ENCODE results near the gene ABLIM3.
A peak's percentile ranks its signal among the peaks of the same experiment; 100 is the strongest.

ABLIM3 gene

GRCh38 chr5:149134778-149135500 is 6.4 kb upstream of the ABLIM3 start:
- no peaks in the 10 kb centered on the region for H3K4me1 ChIP-seq (ENCODE audit: control insufficient read depth, insufficient read depth, low read length)
- no peaks in the 10 kb centered on the region for H3K36me3 ChIP-seq (ENCODE audit: control insufficient read depth, insufficient read depth, low read length)
- H3K9me3 ChIP-seq (ENCODE audit: control insufficient read depth, insufficient read depth, low read length): no peaks in the 10 kb centered on the region
- H3K4me3 ChIP-seq (ENCODE audit: low read depth, low read length): no peak overlapping the region
- no peak overlapping the region for H3K9ac ChIP-seq (ENCODE audit: low read depth, low read length)
- H3K27me3 ChIP-seq (ENCODE audit: control insufficient read depth, insufficient read depth, low read length): no peaks in the 10 kb centered on the region

- Histone ChIP-seq H3K36me3 (ENCODE audit: control insufficient read depth, insufficient read depth, low read length) (no peaks in the 10 kb centered on the region), H3K9ac (ENCODE audit: low read depth, low read length) (no peak overlapping the region), H3K4me3 (ENCODE audit: low read depth, low read length) (no peak overlapping the region), H3K4me1 (ENCODE audit: control insufficient read depth, insufficient read depth, low read length) (no peaks in the 10 kb centered on the region), H3K27me3 (ENCODE audit: control insufficient read depth, insufficient read depth, low read length) (peaks cover 4% of the 10 kb centered on the region), H3K9me3 (ENCODE audit: control insufficient read depth, insufficient read depth, low read length) (no peaks in the 10 kb centered on the region)
Observed at GRCh38 chr5:149135536-149136201, 5.6 kb upstream of the ABLIM3 start.

- no peaks in the 10 kb centered on the region for H3K36me3 ChIP-seq (ENCODE audit: control insufficient read depth, insufficient read depth, low read length)
- H3K4me1 ChIP-seq (ENCODE audit: control insufficient read depth, insufficient read depth, low read length): no peaks in the 10 kb centered on the region
- H3K4me3 ChIP-seq (ENCODE audit: low read depth, low read length): no peak overlapping the region
- no peaks in the 10 kb centered on the region for H3K9me3 ChIP-seq (ENCODE audit: control insufficient read depth, insufficient read depth, low read length)
- H3K27me3 ChIP-seq (ENCODE audit: control insufficient read depth, insufficient read depth, low read length): peaks cover 21% of the 10 kb centered on the region
- H3K9ac ChIP-seq (ENCODE audit: low read depth, low read length): no peak overlapping the region
Observed at GRCh38 chr5:149138182-149138923, 2.9 kb upstream of the ABLIM3 start.

GRCh38 chr5:149140197-149141002 is 893 bp upstream of the ABLIM3 start:
- Histone ChIP-seq H3K4me3 (ENCODE audit: low read depth, low read length) (no peak overlapping the region), H3K9ac (ENCODE audit: low read depth, low read length) (no peak overlapping the region), H3K4me1 (ENCODE audit: control insufficient read depth, insufficient read depth, low read length) (no peaks in the 10 kb centered on the region), H3K9me3 (ENCODE audit: control insufficient read depth, insufficient read depth, low read length) (no peaks in the 10 kb centered on the region), H3K27me3 (ENCODE audit: control insufficient read depth, insufficient read depth, low read length) (peaks cover 21% of the 10 kb centered on the region), H3K36me3 (ENCODE audit: control insufficient read depth, insufficient read depth, low read length) (no peaks in the 10 kb centered on the region)

- H3K27me3 ChIP-seq (ENCODE audit: control insufficient read depth, insufficient read depth, low read length): peaks cover 21% of the 10 kb centered on the region
- H3K9ac ChIP-seq (ENCODE audit: low read depth, low read length): no peak overlapping the region
Observed at GRCh38 chr5:149141957-149142851, 911 bp downstream of the ABLIM3 start.

GRCh38 chr5:149143470-149143869 is 2.2 kb downstream of the ABLIM3 start:
- H3K9me3 ChIP-seq (ENCODE audit: control insufficient read depth, insufficient read depth, low read length): no peaks in the 10 kb centered on the region
- H3K4me1 ChIP-seq (ENCODE audit: control insufficient read depth, insufficient read depth, low read length): no peaks in the 10 kb centered on the region
- no peak overlapping the region for H3K4me3 ChIP-seq (ENCODE audit: low read depth, low read length)
- H3K27me3 ChIP-seq (ENCODE audit: control insufficient read depth, insufficient read depth, low read length): peaks cover 21% of the 10 kb centered on the region
- no peak overlapping the region for H3K9ac ChIP-seq (ENCODE audit: low read depth, low read length)
- no peaks in the 10 kb centered on the region for H3K36me3 ChIP-seq (ENCODE audit: control insufficient read depth, insufficient read depth, low read length)

More at GRCh38 chr5:149141957-149142851, 911 bp downstream of the ABLIM3 start:
- no peaks in the 10 kb centered on the region for H3K4me1 ChIP-seq (ENCODE audit: control insufficient read depth, insufficient read depth, low read length)
- no peaks in the 10 kb centered on the region for H3K36me3 ChIP-seq (ENCODE audit: control insufficient read depth, insufficient read depth, low read length)
- H3K9me3 ChIP-seq (ENCODE audit: control insufficient read depth, insufficient read depth, low read length): no peaks in the 10 kb centered on the region
- H3K4me3 ChIP-seq (ENCODE audit: low read depth, low read length): peak overlapping the region; percentile 66

- no peak overlapping the region for H3K9ac ChIP-seq (ENCODE audit: low read depth, low read length)
- H3K36me3 ChIP-seq (ENCODE audit: control insufficient read depth, insufficient read depth, low read length): no peaks in the 10 kb centered on the region
- H3K4me1 ChIP-seq (ENCODE audit: control insufficient read depth, insufficient read depth, low read length): no peaks in the 10 kb centered on the region
- H3K9me3 ChIP-seq (ENCODE audit: control insufficient read depth, insufficient read depth, low read length): no peaks in the 10 kb centered on the region
- no peak overlapping the region for H3K4me3 ChIP-seq (ENCODE audit: low read depth, low read length)
- peaks cover 21% of the 10 kb centered on the region for H3K27me3 ChIP-seq (ENCODE audit: control insufficient read depth, insufficient read depth, low read length)
Observed at GRCh38 chr5:149144637-149145036, 3.3 kb downstream of the ABLIM3 start.

GRCh38 chr5:149145138-149145537 is 3.8 kb downstream of the ABLIM3 start:
- Histone ChIP-seq H3K9me3 (ENCODE audit: control insufficient read depth, insufficient read depth, low read length) (no peaks in the 10 kb centered on the region), H3K4me1 (ENCODE audit: control insufficient read depth, insufficient read depth, low read length) (no peaks in the 10 kb centered on the region), H3K9ac (ENCODE audit: low read depth, low read length) (no peak overlapping the region), H3K4me3 (ENCODE audit: low read depth, low read length) (no peak overlapping the region), H3K36me3 (ENCODE audit: control insufficient read depth, insufficient read depth, low read length) (no peaks in the 10 kb centered on the region), H3K27me3 (ENCODE audit: control insufficient read depth, insufficient read depth, low read length) (peaks cover 20% of the 10 kb centered on the region)

- Histone ChIP-seq H3K4me1 (ENCODE audit: control insufficient read depth, insufficient read depth, low read length) (no peaks in the 10 kb centered on the region), H3K27me3 (ENCODE audit: control insufficient read depth, insufficient read depth, low read length) (peaks cover 2% of the 10 kb centered on the region), H3K9ac (ENCODE audit: low read depth, low read length) (no peak overlapping the region), H3K36me3 (ENCODE audit: control insufficient read depth, insufficient read depth, low read length) (no peaks in the 10 kb centered on the region), H3K4me3 (ENCODE audit: low read depth, low read length) (no peak overlapping the region), H3K9me3 (ENCODE audit: control insufficient read depth, insufficient read depth, low read length) (no peaks in the 10 kb centered on the region)
Observed at GRCh38 chr5:149147676-149148075, 6.4 kb downstream of the ABLIM3 start.

GRCh38 chr5:149149942-149150341 is 8.6 kb downstream of the ABLIM3 start:
- no peak overlapping the region for H3K9ac ChIP-seq (ENCODE audit: low read depth, low read length)
- H3K4me3 ChIP-seq (ENCODE audit: low read depth, low read length): no peak overlapping the region
- H3K36me3 ChIP-seq (ENCODE audit: control insufficient read depth, insufficient read depth, low read length): no peaks in the 10 kb centered on the region
- no peaks in the 10 kb centered on the region for H3K4me1 ChIP-seq (ENCODE audit: control insufficient read depth, insufficient read depth, low read length)
- no peaks in the 10 kb centered on the region for H3K27me3 ChIP-seq (ENCODE audit: control insufficient read depth, insufficient read depth, low read length)
- no peaks in the 10 kb centered on the region for H3K9me3 ChIP-seq (ENCODE audit: control insufficient read depth, insufficient read depth, low read length)
